Upper lobe of left lung (tissue), 6 donors: Measurements from ENCODE around the gene SHISAL2B. TPM values are rescaled to one million over a fixed set of nuclear protein-coding genes. Genes with fewer than 3 reads are reported as not detected.
"Not testable (repeated sequence)": the region's sequence is repeated elsewhere in the genome, so short reads cannot be mapped to it uniquely, and the experiment has no call there.

Source experiments
- ATAC-seq, 2 donors: fragments of 200-7000 bp; cut with Tn5 transposase; one replicate each; pipeline ENCODE4 v1.9.1; 2022; ENCODE audit warnings: mild to moderate bottlenecking in 2 of 2, moderate library complexity in 2 of 2; ENCODE audit not compliant: low FRiP score in 2 of 2
- DNase-seq, 2 donors: peaks; one replicate each; pipeline ENCODE4 v3.0.0-alpha.2; 2019 to 2020
- H3K27ac ChIP-seq, 4 donors: fragments of 200-600 bp; sonication (generic); one replicate each; pipeline ENCODE4 v1.5.1; 2016 to 2019
- H3K27me3 ChIP-seq, 4 donors: fragments of 200-600 bp; sonication (generic); one replicate each; pipeline ENCODE4 v1.5.1; 2017 to 2019
- H3K36me3 ChIP-seq, 4 donors: fragments of 200-600 bp; sonication (generic); one replicate each; pipeline ENCODE4 v1.5.1; 2016 to 2019
- H3K4me1 ChIP-seq, 4 donors: fragments of 200-600 bp; sonication (generic); one replicate each; pipeline ENCODE4 v1.5.1; 2018 to 2019
- H3K4me3 ChIP-seq, 4 donors: fragments of 200-600 bp; sonication (generic); one replicate each; pipeline ENCODE4 v1.5.1; 2017 to 2019; ENCODE audit warnings: mild to moderate bottlenecking in 2 of 4, moderate library complexity in 1 of 4
- H3K9me3 ChIP-seq, 4 donors: fragments of 200-600 bp; sonication (generic); one replicate each; pipeline ENCODE4 v1.5.1; 2018 to 2019
- CTCF ChIP-seq, 6 experiments: fragments of 450-650 bp in 4 of 6; fragments of 200-600 bp in 2 of 6; sonication (generic) in 2 of 6; IDR thresholded peaks; one replicate each; pipeline ENCODE4 v1.5.1; 2016 to 2019; ENCODE audit warnings: antibody characterized with exemption in 6 of 6
- EP300 ChIP-seq, 4 donors: sonication (generic); formaldehyde crosslinking; IDR thresholded peaks; one replicate each; pipeline ENCODE4 v1.5.1; 2017; ENCODE audit warnings: antibody characterized with exemption in 4 of 4, control low read depth in 2 of 4
- POLR2A ChIP-seq, 4 donors: fragments of 450-650 bp; IDR thresholded peaks; one replicate each; pipeline ENCODE4 v1.5.1; 2016 to 2017; ENCODE audit warnings: antibody characterized with exemption in 4 of 4, mild to moderate bottlenecking in 2 of 4
- POLR2AphosphoS5 ChIP-seq, 2 donors: sonication (generic); formaldehyde crosslinking; IDR thresholded peaks; one replicate each; pipeline ENCODE4 v1.5.1; 2017; ENCODE audit warnings: antibody characterized with exemption in 2 of 2
- WGBS, 2 donors: methylation state at CpG; one replicate each; pipeline ENCODE4 v1.1.5; 2017 to 2018; 5-methylcytosine and 5-hydroxymethylcytosine counted together
- total RNA-seq, 6 donors: library from RNA; depleted of rRNA in 4 of 6; stranded (reverse); fragments of >200 nt in 4 of 6; gene quantifications; one replicate each; pipeline versions ENCODE4 v1.1.0 to v1.2.1, GENCODE V29; 2016 to 2021
- donor health status: DM: no; HTN: no; CAD: no; lungs with moderate emphysema.
- donor health status: DM: no; HTN: yes; CAD: no; lungs with severe emphysema.

SHISAL2B gene
- total RNA-seq, 6 donors from 2014 or later, result not detected

- no peak overlapping the region for H3K4me3 ChIP-seq
- 88 to 96% methylated on average over 3 of the region's 3 CpGs for WGBS, 2 donors
Observed at GRCh38 chr5:64653766-64654560, 36.3 kb upstream of the SHISAL2B start.

GRCh38 chr5:64654561-64654938 lies 35.8 kb upstream of the SHISAL2B start:
- TF ChIP-seq POLR2A (IDR thresholded peaks at IDR 0.05) (no peak), POLR2AphosphoS5 (IDR thresholded peaks at IDR 0.05) (no peak)
- ATAC-seq (no peak), DNase-seq (no peak)
- Histone ChIP-seq H3K27ac (no peak overlapping the region), H3K9me3 (no peaks in the 10 kb centered on the region), H3K36me3 (no peaks in the 10 kb centered on the region), H3K27me3 (no peaks in the 10 kb centered on the region), H3K4me1 (no peaks in the 10 kb centered on the region), H3K4me3 (no peak overlapping the region)
- 87 to 90% methylated on average over 2 of the region's 2 CpGs for WGBS, 2 donors

More at GRCh38 chr5:64653766-64654560, 36.3 kb upstream of the SHISAL2B start:
- Histone ChIP-seq H3K4me1 (no peaks in the 10 kb centered on the region), H3K27me3 (no peaks in the 10 kb centered on the region), H3K27ac (no peak overlapping the region), H3K36me3 (no peaks in the 10 kb centered on the region), H3K9me3 (no peaks in the 10 kb centered on the region)
- TF ChIP-seq CTCF (IDR thresholded peaks at IDR 0.05) (no peak), EP300 (IDR thresholded peaks at IDR 0.05) (no peak), POLR2A (IDR thresholded peaks at IDR 0.05) (no peak)
- ATAC-seq (no peak), DNase-seq (no peak)

GRCh38 chr5:64655596-64655995 lies 34.7 kb upstream of the SHISAL2B start:
- no peaks in the 10 kb centered on the region for H3K36me3 ChIP-seq
- ATAC-seq (no peak), DNase-seq (no peak)
- no peaks in the 10 kb centered on the region for H3K9me3 ChIP-seq
- WGBS, 2 donors, result 61 to 70% methylated on average over 1 of the region's 1 CpG
- no peaks in the 10 kb centered on the region for H3K27me3 ChIP-seq
- no peak overlapping the region for H3K4me3 ChIP-seq
- no peak overlapping the region for H3K27ac ChIP-seq
- H3K4me1 ChIP-seq, result no peaks in the 10 kb centered on the region
- TF ChIP-seq EP300 (IDR thresholded peaks at IDR 0.05) (no peak), POLR2AphosphoS5 (IDR thresholded peaks at IDR 0.05) (no peak), POLR2A (IDR thresholded peaks at IDR 0.05) (no peak), CTCF (IDR thresholded peaks at IDR 0.05) (no peak)

- WGBS, 2 donors, result 61 to 65% methylated on average over 3 of the region's 3 CpGs
- no peak for TF ChIP-seq EP300 (IDR thresholded peaks at IDR 0.05)
- TF ChIP-seq CTCF (IDR thresholded peaks at IDR 0.05), result no peak
- TF ChIP-seq POLR2AphosphoS5 (IDR thresholded peaks at IDR 0.05), result no peak
- DNase-seq, result no peak
- Histone ChIP-seq H3K4me3 (no peak overlapping the region), H3K36me3 (no peaks in the 10 kb centered on the region), H3K9me3 (no peaks in the 10 kb centered on the region), H3K4me1 (no peaks in the 10 kb centered on the region), H3K27me3 (no peaks in the 10 kb centered on the region), H3K27ac (no peak overlapping the region)
- no peak for ATAC-seq
Observed at GRCh38 chr5:64659289-64659688, 31.0 kb upstream of the SHISAL2B start.

GRCh38 chr5:64663181-64663580 lies 27.1 kb upstream of the SHISAL2B start:
- not testable (repeated sequence) for H3K36me3 ChIP-seq, DNase-seq, H3K9me3 ChIP-seq, H3K27ac ChIP-seq, H3K4me1 ChIP-seq, ATAC-seq, H3K4me3 ChIP-seq, H3K27me3 ChIP-seq
- WGBS, 2 donors, result 68 to 73% methylated on average over 6 of the region's 6 CpGs

- H3K9me3 ChIP-seq, result no peaks in the 10 kb centered on the region
- TF ChIP-seq POLR2AphosphoS5 (IDR thresholded peaks at IDR 0.05), result no peak
- TF ChIP-seq CTCF (IDR thresholded peaks at IDR 0.05), result no peak
- no peak for TF ChIP-seq POLR2A (IDR thresholded peaks at IDR 0.05)
- no peak for TF ChIP-seq EP300 (IDR thresholded peaks at IDR 0.05)
- H3K4me3 ChIP-seq, result no peak overlapping the region
- H3K4me1 ChIP-seq, result no peaks in the 10 kb centered on the region
- no peaks in the 10 kb centered on the region for H3K27me3 ChIP-seq
- DNase-seq (no peak), ATAC-seq (no peak)
- H3K36me3 ChIP-seq, result no peaks in the 10 kb centered on the region
- no peak overlapping the region for H3K27ac ChIP-seq
- WGBS, 2 donors, result 43% methylated on average over 2 of the region's 2 CpGs
Observed at GRCh38 chr5:64665243-64665642, 25.1 kb upstream of the SHISAL2B start.
